Measurements from ENCODE around the gene SURF6. TPM values are rescaled to one million over a fixed set of nuclear protein-coding genes. Genes with fewer than 3 reads are reported as not detected.

SURF6 gene
- total RNA-seq: 10 to 100 TPM in 1 of 2 donors, 1 to 10 TPM in 1; 8.2 to 13.6 TPM

DNA sequence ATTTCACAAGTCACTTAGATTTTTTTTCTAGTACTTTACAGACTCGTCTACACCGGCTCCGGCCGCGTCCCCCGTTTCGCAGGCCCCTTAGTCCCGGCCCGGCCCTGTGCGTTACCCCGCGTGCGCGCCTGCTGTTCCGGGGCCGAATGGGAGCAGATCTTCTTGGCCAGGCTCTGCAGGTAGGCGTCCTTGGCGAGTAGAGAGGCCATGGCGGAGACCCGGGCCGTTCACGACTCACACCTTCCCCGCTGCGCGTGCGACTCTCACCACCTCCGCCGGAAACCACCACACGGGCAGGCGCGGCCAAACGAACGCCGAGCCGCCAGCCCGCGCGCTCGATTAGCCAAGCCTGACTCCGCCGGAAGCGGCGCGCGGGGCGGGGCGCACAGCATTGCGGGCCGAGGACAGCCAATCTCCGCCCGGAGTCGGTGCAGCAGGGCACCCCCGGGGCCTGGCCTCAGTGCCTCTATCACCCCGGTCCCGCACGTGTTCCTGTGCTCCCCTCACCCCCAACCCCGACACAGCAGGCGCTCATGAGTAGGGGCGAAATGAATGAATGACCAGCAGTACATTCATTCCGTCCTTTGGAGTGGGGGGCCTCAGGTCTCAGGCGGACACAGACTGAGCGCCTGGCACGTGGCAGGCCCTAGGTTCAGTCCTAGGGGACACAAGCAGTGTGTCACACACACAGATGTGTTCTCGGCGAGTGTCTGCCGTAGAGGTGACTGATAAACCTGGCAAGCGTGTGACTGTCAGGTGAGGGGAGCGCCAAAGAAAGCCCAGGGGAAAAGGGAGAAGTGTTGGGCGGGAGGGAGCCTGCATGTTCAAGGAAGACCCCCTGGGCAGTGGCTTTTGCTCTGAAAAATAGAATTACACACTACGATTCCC, at the start of gene SURF6:
Gene SURF6, minus strand, starts transcription at position 265 of the 888 bp plus-strand sequence. Its CDS starts 56 bp downstream, at position 209.
- TF ChIP-seq, protein P1, sequence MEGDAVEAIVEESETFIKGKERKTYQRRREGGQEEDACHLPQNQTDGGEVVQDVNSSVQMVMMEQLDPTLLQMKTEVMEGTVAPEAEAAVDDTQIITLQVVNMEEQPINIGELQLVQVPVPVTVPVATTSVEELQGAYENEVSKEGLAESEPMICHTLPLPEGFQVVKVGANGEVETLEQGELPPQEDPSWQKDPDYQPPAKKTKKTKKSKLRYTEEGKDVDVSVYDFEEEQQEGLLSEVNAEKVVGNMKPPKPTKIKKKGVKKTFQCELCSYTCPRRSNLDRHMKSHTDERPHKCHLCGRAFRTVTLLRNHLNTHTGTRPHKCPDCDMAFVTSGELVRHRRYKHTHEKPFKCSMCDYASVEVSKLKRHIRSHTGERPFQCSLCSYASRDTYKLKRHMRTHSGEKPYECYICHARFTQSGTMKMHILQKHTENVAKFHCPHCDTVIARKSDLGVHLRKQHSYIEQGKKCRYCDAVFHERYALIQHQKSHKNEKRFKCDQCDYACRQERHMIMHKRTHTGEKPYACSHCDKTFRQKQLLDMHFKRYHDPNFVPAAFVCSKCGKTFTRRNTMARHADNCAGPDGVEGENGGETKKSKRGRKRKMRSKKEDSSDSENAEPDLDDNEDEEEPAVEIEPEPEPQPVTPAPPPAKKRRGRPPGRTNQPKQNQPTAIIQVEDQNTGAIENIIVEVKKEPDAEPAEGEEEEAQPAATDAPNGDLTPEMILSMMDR (IDR thresholded peaks at IDR 0.05): no peak
- peaks cover 38% of the 10 kb centered on the region for H3K36me3 ChIP-seq
- peak; percentile 89 for DNase-seq (ENCODE audit: low spot score)
- peak within 1 kb of the TSS; percentile 80 to 85 for H3K4me3 ChIP-seq
- H3K27me3 ChIP-seq: no peaks in the 10 kb centered on the region
- no peaks in the 10 kb centered on the region for H3K9me3 ChIP-seq
- peak within 1 kb of the TSS; percentile 64 to 68 for H3K27ac ChIP-seq
- H3K4me1 ChIP-seq: peaks cover 0 to 39% of the 10 kb centered on the region in 2 donors

DNA sequence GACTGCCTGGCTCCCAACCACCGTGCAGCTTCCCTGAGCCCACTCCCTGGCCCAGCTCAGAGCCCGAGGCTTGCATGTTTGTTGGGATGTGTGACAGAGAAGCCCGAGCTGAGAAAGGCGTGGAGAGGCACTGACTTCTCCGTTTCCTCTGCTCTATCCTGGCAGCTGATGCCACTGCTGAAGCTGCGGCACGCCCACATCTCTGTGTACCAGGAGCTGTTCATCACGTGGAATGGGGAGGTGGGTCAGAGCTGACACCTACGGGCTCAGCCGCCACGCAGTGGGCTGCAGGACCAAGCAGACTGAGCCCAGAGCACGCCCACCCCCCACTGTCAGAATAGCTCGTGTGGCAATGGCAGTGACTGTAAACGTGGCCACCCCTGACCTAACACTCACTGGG, 49.5 kb upstream of the SURF6 start:
- TF ChIP-seq, protein P1 (IDR thresholded peaks at IDR 0.05): no peak
- Histone ChIP-seq H3K36me3 (no peaks in the 10 kb centered on the region), H3K9me3 (no peaks in the 10 kb centered on the region), H3K4me3 (no peak overlapping the region), H3K4me1 (no peaks in the 10 kb centered on the region), H3K27me3 (no peaks in the 10 kb centered on the region), H3K27ac (no peak overlapping the region)
- DNase-seq (ENCODE audit: low spot score): no peak

DNA sequence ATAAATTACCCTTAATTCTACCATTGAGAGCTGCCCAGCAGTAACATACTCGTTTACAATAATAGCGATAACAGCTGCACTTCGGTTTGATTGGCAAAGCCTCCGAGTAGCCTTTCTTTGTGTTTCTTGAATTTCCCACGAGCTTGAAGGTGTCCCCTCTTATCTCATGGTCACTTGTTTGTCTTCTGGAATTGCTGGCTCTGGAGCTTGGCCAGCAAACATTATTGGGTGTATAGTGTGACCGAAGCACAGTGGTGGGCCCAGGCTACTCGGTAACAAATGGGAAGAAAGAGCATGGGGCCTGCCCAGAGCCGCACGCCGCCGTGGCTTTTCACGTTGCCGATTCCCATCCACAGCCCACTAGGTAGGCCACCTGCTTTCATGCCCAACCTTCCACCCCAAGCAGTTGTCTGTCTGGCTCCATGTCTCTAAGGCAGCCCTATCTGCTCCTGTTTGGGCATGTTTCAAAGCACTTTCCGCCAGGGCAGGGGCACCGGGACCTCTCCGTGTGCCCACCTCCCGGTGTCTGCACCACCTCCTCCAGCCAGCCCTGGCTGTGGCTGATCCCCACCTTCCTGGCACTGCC, 48.8 kb upstream of the SURF6 start:
- no peak overlapping the region for H3K27ac ChIP-seq
- no peaks in the 10 kb centered on the region for H3K27me3 ChIP-seq
- H3K4me3 ChIP-seq: no peak overlapping the region
- no peaks in the 10 kb centered on the region for H3K36me3 ChIP-seq
- TF ChIP-seq, protein P1 (IDR thresholded peaks at IDR 0.05): no peak
- H3K4me1 ChIP-seq: no peaks in the 10 kb centered on the region
- no peak for DNase-seq (ENCODE audit: low spot score)
- H3K9me3 ChIP-seq: no peaks in the 10 kb centered on the region

DNA sequence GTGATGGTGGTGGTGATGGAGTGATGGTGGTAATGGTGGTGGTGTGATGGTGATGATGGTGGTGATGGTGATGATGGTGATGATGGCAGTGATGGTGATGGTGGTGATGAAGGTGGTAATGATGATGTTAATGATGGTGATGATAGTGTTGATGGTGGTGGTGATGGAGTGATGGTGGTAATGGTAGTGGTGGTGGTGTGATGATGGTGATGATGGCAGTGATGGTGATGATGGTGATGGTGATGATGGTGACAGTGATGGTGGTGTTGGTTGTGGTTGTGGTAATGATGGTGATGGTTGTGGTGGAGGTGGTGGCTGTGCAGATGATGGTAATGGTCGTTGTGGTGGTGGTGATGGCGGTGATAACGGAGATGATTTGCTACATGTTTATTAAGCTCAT, 47.5 kb upstream of the SURF6 start:
- no peaks in the 10 kb centered on the region for H3K9me3 ChIP-seq
- no peaks in the 10 kb centered on the region for H3K4me1 ChIP-seq
- H3K36me3 ChIP-seq: no peaks in the 10 kb centered on the region
- TF ChIP-seq, protein P1 (IDR thresholded peaks at IDR 0.05): no peak
- H3K4me3 ChIP-seq: no peak overlapping the region
- no peak overlapping the region for H3K27ac ChIP-seq
- H3K27me3 ChIP-seq: no peaks in the 10 kb centered on the region
- DNase-seq (ENCODE audit: low spot score): no peak

DNA sequence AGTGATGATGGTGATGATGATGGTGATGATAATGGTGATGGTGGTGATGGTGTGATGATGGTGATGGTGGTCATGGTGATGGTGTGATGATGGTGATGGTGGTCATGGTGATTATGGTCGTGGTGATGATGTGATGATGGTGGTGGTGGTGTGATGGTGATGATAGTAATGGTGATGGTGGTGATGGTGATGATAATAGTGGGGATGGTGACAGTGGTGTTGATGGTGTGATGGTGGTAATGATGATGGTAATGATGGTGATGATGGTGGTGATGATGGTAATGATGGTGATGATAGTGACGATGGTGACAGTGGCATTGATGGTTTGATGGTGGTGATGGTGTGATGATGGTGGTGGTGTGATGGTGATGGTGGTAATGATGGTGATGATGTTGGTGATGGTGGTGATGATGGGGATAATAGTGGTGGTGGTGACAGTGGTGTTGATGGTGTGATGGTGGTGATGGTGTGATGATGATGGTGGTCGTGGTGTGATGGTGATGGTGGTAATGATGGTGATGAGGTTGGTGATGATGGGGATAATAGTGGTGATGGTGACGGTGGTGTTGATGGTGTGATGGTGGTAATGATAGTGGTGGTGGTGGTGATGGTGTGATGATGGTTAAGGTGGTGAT, 46.6 kb upstream of the SURF6 start:
- no peaks in the 10 kb centered on the region for H3K4me1 ChIP-seq
- H3K27me3 ChIP-seq: no peaks in the 10 kb centered on the region
- TF ChIP-seq, protein P1 (IDR thresholded peaks at IDR 0.05): no peak
- no peaks in the 10 kb centered on the region for H3K9me3 ChIP-seq
- H3K27ac ChIP-seq: no peak overlapping the region
- H3K4me3 ChIP-seq: no peak overlapping the region
- no peaks in the 10 kb centered on the region for H3K36me3 ChIP-seq
- DNase-seq (ENCODE audit: low spot score): no peak

Measured in right atrium auricular region (tissue), 2 donors.